Activated CD4-positive, alpha-beta T cell treated with anti-CD3 and anti-CD28 coated beads, Interleukin-2, amount 50 U/mL, for 48 hours (primary cell): ENCODE data around the gene ZEB1.
"Not testable (repeated sequence)": the region's sequence is repeated elsewhere in the genome, so short reads cannot be mapped to it uniquely, and the experiment has no call there.

Experiments
- DNase-seq, 2 experiments: peaks; one replicate each; pipeline ENCODE4 v3.0.0-alpha.2; 2020

Gene ZEB1

DNA sequence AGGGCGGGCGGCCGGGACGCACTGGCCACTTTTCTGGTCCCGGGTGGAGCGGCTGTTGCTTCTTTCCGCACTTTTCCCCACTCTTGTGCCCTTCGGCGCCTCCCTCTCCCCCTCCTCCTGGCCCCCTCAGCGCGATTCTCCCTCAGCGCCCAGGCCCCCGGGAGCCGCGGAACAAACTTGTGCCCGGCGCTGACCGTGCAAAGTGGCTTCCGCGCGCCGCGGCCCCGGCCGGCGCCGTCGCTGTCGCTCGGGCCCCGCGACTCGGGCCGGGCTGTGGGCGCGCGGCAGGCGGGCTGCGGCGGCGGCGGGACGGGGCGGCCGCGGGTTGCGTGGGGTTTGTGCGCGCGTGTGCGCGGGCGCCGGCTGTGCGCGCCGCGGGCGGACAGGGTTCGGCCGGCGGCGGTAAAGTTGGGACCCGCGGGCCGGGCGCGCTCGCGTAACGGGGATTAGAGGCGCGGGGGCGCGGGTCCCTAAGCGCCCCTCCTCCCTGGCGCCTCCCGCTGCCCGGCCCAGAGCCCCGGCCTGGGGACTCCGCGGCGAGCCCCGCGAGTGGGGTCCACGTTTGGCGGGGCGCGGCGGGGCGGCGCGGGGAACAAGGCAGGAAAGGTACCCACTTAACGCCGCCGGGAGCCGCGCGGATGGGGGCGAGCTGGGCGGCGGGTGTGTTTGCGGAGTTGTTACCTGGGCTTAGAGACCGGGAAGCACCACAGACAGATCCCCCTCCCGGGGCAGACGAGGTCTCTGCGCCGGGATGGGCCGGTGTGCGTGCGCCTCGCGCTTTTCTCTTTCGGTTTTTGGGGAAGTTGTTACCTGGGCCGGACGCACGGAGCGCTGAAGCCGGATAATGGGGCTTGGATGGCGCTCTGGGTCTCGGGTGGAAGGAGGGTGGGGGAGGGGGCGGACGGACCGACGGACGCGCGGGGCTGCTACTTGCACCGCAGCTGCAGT lies 860 bp downstream of the ZEB1 start:
- peak; percentile 58 to 62 for DNase-seq

DNA sequence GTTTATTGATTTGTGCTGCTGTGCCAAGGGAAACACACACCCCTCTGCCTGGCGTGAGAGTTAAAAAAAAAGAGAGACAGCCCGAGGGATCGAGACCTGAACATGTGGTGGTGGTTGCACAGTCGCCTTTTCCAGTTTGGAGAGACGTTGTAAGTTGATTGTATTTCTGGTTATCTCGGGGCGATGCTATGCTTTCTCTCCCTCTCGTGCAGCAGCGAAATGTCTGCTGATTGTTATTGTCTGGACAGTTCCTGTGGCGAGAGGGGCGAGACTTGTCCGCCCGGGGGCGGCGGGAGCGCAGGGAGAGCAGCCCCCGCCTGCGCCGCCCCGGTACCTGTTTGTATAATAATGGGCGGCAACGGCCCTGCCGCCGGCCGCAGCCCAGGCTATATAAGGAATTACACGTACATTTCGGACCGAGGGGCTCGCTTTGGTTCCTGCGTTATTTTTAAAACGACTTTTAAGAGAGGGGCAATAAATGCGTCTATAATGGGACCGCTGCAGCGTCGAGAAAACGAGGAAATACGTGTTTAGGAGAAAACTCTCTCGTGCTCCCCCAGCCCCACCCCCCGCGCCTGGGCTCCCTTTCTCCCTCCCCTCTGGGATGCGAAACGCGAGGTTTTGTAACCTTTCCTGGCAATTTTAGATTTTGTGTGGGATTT lies 1.7 kb downstream of the ZEB1 start:
- DNase-seq, result peak; percentile 29 to 37

GRCh38 chr10:31321396-31321941 lies 2.5 kb downstream of the ZEB1 start:
- no peak for DNase-seq

- no peak for DNase-seq
Observed at GRCh38 chr10:31322647-31323046, 3.6 kb downstream of the ZEB1 start.

GRCh38 chr10:31340343-31340742 lies 21.3 kb downstream of the ZEB1 start:
- no peak for DNase-seq

DNA sequence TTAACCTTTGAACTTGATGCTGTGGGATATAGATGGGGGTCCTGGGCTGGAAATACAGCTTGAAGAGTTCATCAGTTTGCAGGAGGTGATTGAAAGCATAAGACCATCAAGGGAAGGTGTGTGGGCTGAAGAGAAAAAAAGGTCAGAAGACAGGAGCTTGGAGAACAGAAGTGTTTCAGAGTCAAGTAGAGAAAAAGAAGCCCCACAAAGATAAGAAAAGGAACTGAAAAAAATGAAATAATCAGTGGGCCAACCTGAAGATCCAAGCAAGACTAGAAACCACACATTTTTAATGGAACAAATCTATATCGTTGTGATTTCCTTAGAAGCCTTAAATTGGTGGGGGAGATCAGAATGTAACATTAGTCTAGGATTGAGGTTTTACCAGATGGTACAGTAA lies 22.5 kb downstream of the ZEB1 start:
- no peak for DNase-seq

- DNase-seq, result no peak
Observed at GRCh38 chr10:31343009-31343408, 24.0 kb downstream of the ZEB1 start.

DNA sequence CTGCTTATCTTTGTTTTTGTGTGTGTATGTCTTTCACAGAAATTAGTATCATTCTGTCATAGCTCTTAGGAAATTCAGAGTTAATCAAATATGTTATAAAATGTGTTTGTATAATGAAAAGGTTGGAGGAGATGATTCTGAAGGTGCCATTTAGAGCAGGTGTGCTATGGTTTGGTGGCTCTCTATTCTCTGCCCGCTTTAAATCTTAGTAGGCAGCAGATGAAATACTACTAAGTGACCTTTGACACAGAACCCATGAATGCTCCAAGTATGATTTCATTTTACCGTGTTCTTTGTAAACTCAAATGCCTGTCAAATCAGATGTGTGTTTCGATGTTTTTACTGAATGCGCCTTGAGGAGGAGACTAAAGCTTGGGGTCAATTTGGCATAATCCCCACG lies 24.5 kb downstream of the ZEB1 start:
- DNase-seq, result no peak

- no peak for DNase-seq
Observed at GRCh38 chr10:31345886-31346285, 26.9 kb downstream of the ZEB1 start.

DNA sequence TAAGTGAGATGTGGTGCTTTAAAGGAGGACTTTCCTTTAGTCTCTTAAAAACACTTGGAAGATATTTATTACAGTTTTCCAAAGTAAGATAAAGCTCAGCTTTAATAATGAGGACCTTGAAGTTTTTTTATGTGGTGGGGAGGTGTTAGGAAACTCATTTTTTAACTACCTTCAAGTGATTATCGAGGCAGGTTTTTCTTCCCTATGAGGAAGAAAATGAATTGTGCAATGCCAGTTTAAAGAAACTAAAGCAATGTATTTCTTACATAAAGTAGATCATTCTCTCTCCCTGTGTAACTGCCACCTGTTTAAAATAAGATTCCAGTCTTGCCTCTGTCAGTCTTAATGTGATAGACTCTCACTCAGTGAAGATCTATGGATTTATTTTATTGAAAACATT lies 27.9 kb downstream of the ZEB1 start:
- DNase-seq, result no peak

GRCh38 chr10:31347705-31348104 lies 28.7 kb downstream of the ZEB1 start:
- DNase-seq, result no peak

- no peak for DNase-seq
Observed at GRCh38 chr10:31350891-31351290, 31.9 kb downstream of the ZEB1 start.

- no peak for DNase-seq
Observed at GRCh38 chr10:31352436-31353226, 33.6 kb downstream of the ZEB1 start.

GRCh38 chr10:31353574-31353973 lies 34.6 kb downstream of the ZEB1 start:
- no peak for DNase-seq

DNA sequence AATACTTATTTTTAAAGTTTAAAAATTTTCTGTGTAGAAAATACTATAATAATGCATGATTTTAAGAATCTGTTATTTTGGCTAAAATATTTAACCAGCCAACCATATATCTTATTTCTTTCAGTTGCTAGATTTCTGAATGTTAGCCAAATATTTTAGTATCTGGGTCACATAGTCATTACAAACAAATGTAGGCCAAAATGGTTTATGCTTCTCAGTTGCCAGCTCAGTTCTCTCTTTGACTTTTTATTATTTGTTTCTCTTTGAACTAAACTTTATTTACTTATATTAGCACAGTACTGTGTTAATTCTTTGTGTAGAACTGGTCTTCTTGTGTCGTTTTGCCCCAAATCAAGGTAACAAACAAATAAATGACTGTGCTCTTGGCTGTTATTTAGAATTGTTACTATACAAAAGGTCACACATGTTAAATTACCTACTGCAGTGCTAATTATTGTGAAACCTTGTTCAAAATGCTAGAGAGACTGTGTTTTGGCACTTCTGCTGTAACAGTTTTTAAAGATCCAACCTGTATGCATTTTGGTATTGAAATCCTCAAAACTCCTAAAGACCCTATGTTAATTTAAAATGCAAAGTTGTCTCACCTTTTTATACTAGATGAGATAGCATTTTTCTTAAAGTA lies 39.8 kb downstream of the ZEB1 start:
- no peak for DNase-seq

GRCh38 chr10:31359979-31360378 lies 41.0 kb downstream of the ZEB1 start:
- DNase-seq, result no peak

DNA sequence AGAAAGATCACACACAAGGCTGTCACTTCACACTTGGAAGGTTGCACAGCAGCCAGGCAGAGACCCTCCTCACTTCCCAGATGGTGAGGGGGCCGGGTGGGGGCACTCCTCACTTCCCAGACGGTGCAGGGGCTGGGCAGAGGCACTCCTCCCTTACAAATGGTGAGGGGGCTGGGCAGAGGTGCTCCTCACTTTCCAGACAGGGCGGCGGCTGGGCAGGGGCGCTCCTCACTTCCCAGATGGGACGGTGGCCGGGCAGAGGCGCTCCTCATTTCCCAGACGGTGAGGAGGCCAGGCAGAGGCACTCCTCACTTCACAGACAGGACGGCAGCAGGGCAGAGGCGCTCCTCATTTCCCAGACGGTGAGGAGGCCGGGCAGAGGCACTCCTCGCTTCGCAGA lies 42.5 kb downstream of the ZEB1 start:
- not testable (repeated sequence) for DNase-seq

DNA sequence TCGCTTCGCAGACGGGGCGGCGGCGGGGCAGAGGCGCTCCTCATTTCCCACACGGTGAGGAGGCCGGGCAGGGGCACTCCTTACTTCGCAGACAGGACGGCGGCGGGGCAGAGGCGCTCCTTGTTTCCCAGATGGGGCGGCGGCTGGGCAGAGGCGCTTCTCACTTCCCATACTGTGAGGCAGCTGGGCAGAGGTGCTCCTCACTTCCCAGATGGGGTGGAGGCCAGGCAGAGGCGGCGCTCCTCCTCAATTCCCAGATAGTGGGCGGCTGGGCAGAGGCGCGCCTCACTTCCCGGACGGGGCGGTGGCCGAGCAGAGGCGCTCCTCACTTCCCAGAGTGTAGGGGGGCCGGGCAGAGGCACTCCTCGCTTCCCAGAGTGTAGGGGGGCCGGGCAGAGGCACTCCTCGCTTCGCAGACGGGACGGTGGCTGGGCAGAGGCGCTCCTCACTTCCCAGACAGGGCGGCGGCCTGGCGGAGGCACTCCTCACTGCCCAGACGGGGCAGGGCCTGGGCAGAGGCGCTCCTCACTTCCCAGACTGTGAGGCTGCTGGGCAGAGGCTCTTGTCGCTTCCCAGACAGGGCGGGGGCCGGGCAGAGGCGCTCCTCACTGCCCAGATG lies 43.1 kb downstream of the ZEB1 start:
- DNase-seq, result no peak

- not testable (repeated sequence) for DNase-seq
Observed at GRCh38 chr10:31363696-31364095, 44.7 kb downstream of the ZEB1 start.

DNA sequence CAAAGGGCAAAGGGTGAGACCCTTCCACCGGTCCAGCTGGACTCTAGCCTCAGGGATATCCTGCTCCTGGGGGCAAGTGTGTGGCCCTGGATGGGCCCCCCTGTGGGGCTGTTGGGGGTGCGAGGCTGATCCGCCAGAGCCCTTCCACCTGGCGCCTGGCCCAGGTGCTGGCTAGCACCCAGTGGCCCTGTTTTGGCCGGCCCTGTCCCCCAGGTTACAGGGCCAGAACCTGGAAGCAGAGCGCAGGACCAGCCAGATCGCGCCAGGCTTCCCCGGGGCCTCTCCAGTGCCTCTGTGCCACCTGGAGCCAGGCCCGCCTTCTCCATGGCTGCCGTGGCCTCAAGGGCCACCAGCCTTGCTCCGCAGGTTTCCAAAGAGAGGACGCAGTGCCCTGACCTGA lies 45.2 kb downstream of the ZEB1 start:
- DNase-seq, result not testable (repeated sequence)

- DNase-seq, result no peak
Observed at GRCh38 chr10:31366703-31367102, 47.7 kb downstream of the ZEB1 start.

- no peak for DNase-seq
Observed at GRCh38 chr10:31368724-31369123, 49.7 kb downstream of the ZEB1 start.
